Umbilical cord (tissue), 1 donor: ENCODE data around the gene STAT5A. TPM values are rescaled to one million over a fixed set of nuclear protein-coding genes. Genes with fewer than 3 reads are reported as not detected.

Source experiments
- total RNA-seq: library from RNA; depleted of rRNA; stranded (reverse); fragments of >200 nt; gene quantifications from one replicate; pipeline ENCODE4 v1.2.3, GENCODE V29; 2014; ENCODE audit warnings: low replicate concordance; ENCODE audit not compliant: insufficient read depth

STAT5A gene
- total RNA-seq, 1 donor from 2014 or later = 66.7 TPM

Other genes starting within 250 kb of the STAT5A start
- 1.2 TPM for gene C17orf113, start 237.9 kb upstream of the STAT5A start, total RNA-seq
- 1.2 TPM for gene ZNF385C, start 190.0 kb upstream of the STAT5A start, total RNA-seq
- gene DHX58, start 175.8 kb upstream of the STAT5A start, total RNA-seq = 6.3 TPM
- gene KAT2A, start 167.1 kb upstream of the STAT5A start, total RNA-seq = 9.1 TPM
- not detected for gene HSPB9, start 165.7 kb upstream of the STAT5A start, total RNA-seq
- 27.7 TPM for gene RAB5C, start 133.5 kb upstream of the STAT5A start, total RNA-seq
- not detected for gene KCNH4, start 107.4 kb upstream of the STAT5A start, total RNA-seq
- gene HCRT, start 103.0 kb upstream of the STAT5A start, total RNA-seq = not detected
- gene GHDC, start 94.0 kb upstream of the STAT5A start, total RNA-seq = 7.5 TPM
- 51.8 TPM for gene STAT5B, start 12.1 kb upstream of the STAT5A start, total RNA-seq
- 111 TPM for gene STAT3, start 99.9 kb downstream of the STAT5A start, total RNA-seq
- 759 TPM for gene CAVIN1, start 134.8 kb downstream of the STAT5A start, total RNA-seq
- 55.9 TPM for gene ATP6V0A1, start 170.4 kb downstream of the STAT5A start, total RNA-seq
- gene NAGLU, start 247.7 kb downstream of the STAT5A start, total RNA-seq = 26.2 TPM